ENCODE data around the gene STXBP6.

The STXBP6 gene

GRCh38 chr14:25050269-25051150 is 563 bp upstream of the STXBP6 start:
- DNase-seq, result no peak

GRCh38 chr14:25049093-25049567 is 817 bp downstream of the STXBP6 start:
- no peak for DNase-seq

GRCh38 chr14:25048170-25049016 is 1.6 kb downstream of the STXBP6 start:
- DNase-seq, result no peak

- no peak for DNase-seq
Measured at GRCh38 chr14:25046301-25046943, 3.5 kb downstream of the STXBP6 start.

GRCh38 chr14:25044106-25044698 is 5.7 kb downstream of the STXBP6 start:
- no peak for DNase-seq

- DNase-seq, result no peak
Measured at GRCh38 chr14:25042362-25043299, 7.3 kb downstream of the STXBP6 start.

GRCh38 chr14:25041898-25042297 is 8.0 kb downstream of the STXBP6 start:
- no peak for DNase-seq

GRCh38 chr14:25041484-25041883 is 8.5 kb downstream of the STXBP6 start:
- DNase-seq, result no peak

- no peak for DNase-seq
Measured at GRCh38 chr14:25039933-25040332, 10.0 kb downstream of the STXBP6 start.

- DNase-seq, result no peak
Measured at GRCh38 chr14:25038044-25038668, 11.8 kb downstream of the STXBP6 start.

- no peak for DNase-seq
Measured at GRCh38 chr14:25037032-25037431, 12.9 kb downstream of the STXBP6 start.

GRCh38 chr14:25034803-25035681 is 14.9 kb downstream of the STXBP6 start:
- DNase-seq, result no peak

GRCh38 chr14:25033358-25033757 is 16.6 kb downstream of the STXBP6 start:
- no peak for DNase-seq

GRCh38 chr14:25032092-25032784 is 17.7 kb downstream of the STXBP6 start:
- peak in 1 of 2 experiments; percentile 19 for DNase-seq

GRCh38 chr14:25026476-25027137 is 23.3 kb downstream of the STXBP6 start:
- DNase-seq, result no peak

- no peak for DNase-seq
Measured at GRCh38 chr14:25019892-25020291, 30.1 kb downstream of the STXBP6 start.

GRCh38 chr14:25017562-25017961 is 32.4 kb downstream of the STXBP6 start:
- no peak for DNase-seq

- DNase-seq, result no peak
Measured at GRCh38 chr14:25015761-25016160, 34.2 kb downstream of the STXBP6 start.

- DNase-seq, result no peak
Measured at GRCh38 chr14:25014440-25014839, 35.5 kb downstream of the STXBP6 start.

Data from activated T-cell treated with anti-CD3 and anti-CD28 coated beads, Interleukin-2, amount 50 U/mL, for 48 hours (primary cell).